Lower leg skin (tissue), 4 donors: ENCODE measurements around the gene CFAP161. TPM values are rescaled to one million over a fixed set of nuclear protein-coding genes. Genes with fewer than 3 reads are reported as not detected.

ENCODE experiments used
- DNase-seq, 2 donors: peaks; one replicate each; pipeline ENCODE4 v3.0.0-alpha.2; 2019; ENCODE audit warnings: low spot score in 2 of 2
- H3K4me3 ChIP-seq: fragments of 200-600 bp; sonication (generic); 2 replicates; pipeline ENCODE4 v1.5.1; 2017; ENCODE audit warnings: mild to moderate bottlenecking, low read depth; ENCODE audit not compliant: poor library complexity, severe bottlenecking
- POLR2A ChIP-seq, 2 donors: fragments of 450-650 bp; IDR thresholded peaks; one replicate each; pipeline ENCODE4 v1.6.1; 2016 to 2017; ENCODE audit warnings: antibody characterized with exemption in 2 of 2, mild to moderate bottlenecking in 1 of 2, moderate library complexity in 1 of 2
- WGBS, 2 donors: methylation state at CpG; one replicate each; pipeline ENCODE4 v1.1.5; 2018; 5-methylcytosine and 5-hydroxymethylcytosine counted together
- intact Hi-C: fragments of 100-400 bp; cut with DNase I; formaldehyde crosslinking; loops from one replicate; pipeline ENCODE4 v1.15.0; 2023; ENCODE audit warnings: low total_unique reads
- total RNA-seq, 4 donors: library from RNA; depleted of rRNA; stranded (reverse); fragments of >200 nt; gene quantifications; one replicate each; pipeline ENCODE4 v1.1.0, GENCODE V29; 2016
- TF ChIP-seq, protein P1 (sequence below), 3 donors: fragments of 450-650 bp; IDR thresholded peaks; one replicate each; pipeline ENCODE4 v1.5.1; 2016; ENCODE audit warnings: antibody characterized with exemption in 3 of 3, mild to moderate bottlenecking in 3 of 3, moderate library complexity in 2 of 3

CFAP161 gene, protein sequence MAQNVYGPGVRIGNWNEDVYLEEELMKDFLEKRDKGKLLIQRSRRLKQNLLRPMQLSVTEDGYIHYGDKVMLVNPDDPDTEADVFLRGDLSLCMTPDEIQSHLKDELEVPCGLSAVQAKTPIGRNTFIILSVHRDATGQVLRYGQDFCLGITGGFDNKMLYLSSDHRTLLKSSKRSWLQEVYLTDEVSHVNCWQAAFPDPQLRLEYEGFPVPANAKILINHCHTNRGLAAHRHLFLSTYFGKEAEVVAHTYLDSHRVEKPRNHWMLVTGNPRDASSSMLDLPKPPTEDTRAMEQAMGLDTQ
- under 1 TPM in 2 of 4 donors, not detected in 2; 0.25 to 0.49 TPM for total RNA-seq

DNA sequence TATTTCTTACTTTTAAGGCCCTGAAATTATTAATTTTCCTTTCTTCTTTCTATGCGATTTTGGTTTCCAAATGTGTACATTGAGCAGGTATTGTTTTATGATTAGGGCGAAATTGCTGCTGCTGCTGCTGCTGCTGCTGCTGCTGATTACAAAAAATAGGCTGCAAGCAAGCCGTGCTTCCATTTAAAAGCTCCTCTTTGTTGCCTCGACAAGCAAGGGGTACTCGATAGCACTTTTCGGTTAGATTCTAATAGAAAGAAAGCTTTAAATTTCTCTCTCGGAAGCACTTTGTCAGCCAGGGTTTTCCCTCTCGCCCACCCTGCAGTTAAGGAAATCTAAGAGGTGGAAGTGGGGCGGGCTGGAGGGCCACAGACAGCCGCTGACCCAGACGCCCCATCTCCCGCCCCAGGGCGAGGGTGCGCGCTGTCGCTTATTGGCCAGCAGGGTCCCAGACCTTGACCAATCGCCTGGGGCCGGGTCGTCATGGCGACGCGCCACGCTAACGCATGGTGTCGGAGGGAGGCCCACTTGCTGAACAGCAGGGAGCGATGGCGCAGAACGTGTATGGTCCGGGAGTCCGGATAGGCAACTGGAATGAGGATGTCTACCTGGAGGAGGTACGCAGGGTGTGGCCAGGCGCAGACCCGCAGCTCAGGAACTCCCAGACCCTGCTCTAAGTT lies at the start of gene CFAP161:
Gene CFAP161, plus strand, starts transcription at position 489 of the 680 bp plus-strand sequence. Its CDS starts 60 bp downstream, at position 549.
- 9 to 13% methylated on average over 29 to 33 of the region's 33 CpGs for WGBS, 2 donors
- intact Hi-C loops = no loop called here
- TF ChIP-seq, protein P1, sequence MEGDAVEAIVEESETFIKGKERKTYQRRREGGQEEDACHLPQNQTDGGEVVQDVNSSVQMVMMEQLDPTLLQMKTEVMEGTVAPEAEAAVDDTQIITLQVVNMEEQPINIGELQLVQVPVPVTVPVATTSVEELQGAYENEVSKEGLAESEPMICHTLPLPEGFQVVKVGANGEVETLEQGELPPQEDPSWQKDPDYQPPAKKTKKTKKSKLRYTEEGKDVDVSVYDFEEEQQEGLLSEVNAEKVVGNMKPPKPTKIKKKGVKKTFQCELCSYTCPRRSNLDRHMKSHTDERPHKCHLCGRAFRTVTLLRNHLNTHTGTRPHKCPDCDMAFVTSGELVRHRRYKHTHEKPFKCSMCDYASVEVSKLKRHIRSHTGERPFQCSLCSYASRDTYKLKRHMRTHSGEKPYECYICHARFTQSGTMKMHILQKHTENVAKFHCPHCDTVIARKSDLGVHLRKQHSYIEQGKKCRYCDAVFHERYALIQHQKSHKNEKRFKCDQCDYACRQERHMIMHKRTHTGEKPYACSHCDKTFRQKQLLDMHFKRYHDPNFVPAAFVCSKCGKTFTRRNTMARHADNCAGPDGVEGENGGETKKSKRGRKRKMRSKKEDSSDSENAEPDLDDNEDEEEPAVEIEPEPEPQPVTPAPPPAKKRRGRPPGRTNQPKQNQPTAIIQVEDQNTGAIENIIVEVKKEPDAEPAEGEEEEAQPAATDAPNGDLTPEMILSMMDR (IDR thresholded peaks at IDR 0.05) = no peak
- TF ChIP-seq POLR2A (IDR thresholded peaks at IDR 0.05) = no peak
- peak; percentile 47 to 94 for DNase-seq
- no peak within 1 kb of the TSS for H3K4me3 ChIP-seq

DNA sequence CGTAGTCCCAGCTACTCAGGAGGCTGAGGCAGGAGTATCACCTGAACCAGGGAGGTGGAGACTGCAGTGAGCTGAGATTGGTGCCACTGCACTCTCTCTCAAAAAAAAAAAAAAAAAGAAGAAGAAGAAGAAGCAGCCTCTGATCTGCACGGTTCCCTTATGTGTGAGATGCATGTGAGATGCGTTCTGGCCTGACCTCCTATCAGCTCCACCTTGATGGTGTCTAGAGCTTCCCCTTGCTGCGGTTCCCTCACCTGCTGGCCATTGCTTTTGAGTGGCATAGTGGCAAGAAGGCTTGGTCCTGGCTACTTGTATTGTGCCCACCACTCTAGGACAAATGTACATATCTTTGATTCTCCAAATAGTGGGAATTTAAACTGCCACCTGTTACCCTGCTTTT lies 49.4 kb upstream of the CFAP161 start:
- 79 to 85% methylated on average over 4 of the region's 4 CpGs for WGBS, 2 donors
- intact Hi-C loops = no loop called here
- no peak overlapping the region for H3K4me3 ChIP-seq
- peak in 1 of 2 donors; percentile 31 for DNase-seq
- no peak for TF ChIP-seq POLR2A (IDR thresholded peaks at IDR 0.05)
- TF ChIP-seq, protein P1 (IDR thresholded peaks at IDR 0.05) = no peak

DNA sequence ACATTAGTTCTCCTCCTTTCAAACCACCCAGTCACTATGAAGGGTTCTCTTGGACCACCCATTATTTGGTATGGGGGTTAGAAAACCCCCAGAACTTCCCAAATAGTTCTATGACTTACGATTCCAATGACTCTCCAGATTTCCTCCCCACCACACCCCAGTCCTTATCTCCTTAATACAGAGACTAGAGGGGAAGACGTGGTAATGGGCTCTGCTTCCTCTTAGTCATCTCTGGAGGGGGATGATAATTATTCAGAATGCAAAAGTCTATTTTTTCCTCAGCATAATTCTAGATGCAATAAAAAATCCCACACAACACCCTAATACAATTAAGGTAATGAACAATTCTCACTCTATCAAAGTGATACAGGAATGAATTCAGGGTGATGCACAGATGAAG lies 48.9 kb upstream of the CFAP161 start:
- TF ChIP-seq, protein P1 (IDR thresholded peaks at IDR 0.05) = no peak
- TF ChIP-seq POLR2A (IDR thresholded peaks at IDR 0.05) = no peak
- intact Hi-C loops = no loop called here
- 67 to 72% methylated on average over 2 of the region's 2 CpGs for WGBS, 2 donors
- DNase-seq = no peak
- H3K4me3 ChIP-seq = no peak overlapping the region

DNA sequence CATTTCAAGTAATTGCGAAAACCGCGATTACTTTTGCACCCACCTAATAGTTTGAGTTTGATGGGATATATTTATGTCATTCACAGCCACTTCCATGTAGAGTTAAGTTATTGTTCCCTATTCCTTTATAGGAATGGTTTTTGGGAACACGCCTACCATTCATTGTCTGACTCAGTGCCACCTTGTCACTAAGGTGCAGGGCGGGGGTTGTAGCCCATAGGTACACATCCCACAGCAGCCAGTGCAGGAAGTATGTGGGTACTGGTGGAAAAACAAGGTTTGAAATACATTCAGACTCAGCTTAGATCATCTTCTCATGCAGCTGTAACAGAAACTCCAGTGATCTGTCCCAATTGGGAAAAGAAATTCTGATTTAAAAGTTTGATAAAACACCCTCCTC lies 48.2 kb upstream of the CFAP161 start:
- intact Hi-C loops = no loop called here
- TF ChIP-seq POLR2A (IDR thresholded peaks at IDR 0.05) = no peak
- TF ChIP-seq, protein P1 (IDR thresholded peaks at IDR 0.05) = no peak
- WGBS, 2 donors = 87% methylated on average over 5 of the region's 5 CpGs
- DNase-seq = peak in 1 of 2 donors; percentile 7
- H3K4me3 ChIP-seq = no peak overlapping the region

DNA sequence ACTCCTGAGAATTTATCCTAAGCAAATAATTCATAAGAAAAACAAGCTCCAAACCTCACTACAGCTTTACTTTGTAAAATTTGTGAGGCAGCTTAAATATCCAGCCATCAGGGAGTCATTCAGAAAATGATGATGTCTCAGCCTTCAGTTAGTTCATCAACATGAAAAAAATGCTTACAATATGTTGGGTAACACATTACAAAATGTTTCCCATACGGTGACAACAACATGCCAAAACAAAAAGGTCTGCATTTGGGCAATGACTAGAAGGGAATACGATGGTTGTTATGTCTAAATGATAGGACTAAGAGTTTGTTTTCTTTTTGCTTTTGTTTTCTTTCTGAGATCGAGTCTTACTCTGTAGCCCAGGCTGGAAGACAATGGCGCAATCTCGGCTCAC lies 47.0 kb upstream of the CFAP161 start:
- intact Hi-C loops = no loop called here
- no peak for DNase-seq
- H3K4me3 ChIP-seq = no peak overlapping the region
- no peak for TF ChIP-seq POLR2A (IDR thresholded peaks at IDR 0.05)
- TF ChIP-seq, protein P1 (IDR thresholded peaks at IDR 0.05) = no peak
- 57 to 66% methylated on average over 5 of the region's 5 CpGs for whole genome bisulfite sequencing, 2 donors
